Activated CD4-positive, alpha-beta T cell treated with anti-CD3 and anti-CD28 coated beads, Interleukin-2, amount 50 U/mL, for 4 hours (primary cell): ENCODE results near the gene HLA-G.
"Not testable (repeated sequence)": the region's sequence is repeated elsewhere in the genome, so short reads cannot be mapped to it uniquely, and the experiment has no call there.

Experiments
- DNase-seq, 2 experiments: peaks; one replicate each; pipeline ENCODE4 v3.0.0-alpha.2; 2020

HLA-G gene

GRCh38 chr6:29875257-29875656 lies 47.6 kb downstream of the HLA-G start:
- no peak for DNase-seq

DNA sequence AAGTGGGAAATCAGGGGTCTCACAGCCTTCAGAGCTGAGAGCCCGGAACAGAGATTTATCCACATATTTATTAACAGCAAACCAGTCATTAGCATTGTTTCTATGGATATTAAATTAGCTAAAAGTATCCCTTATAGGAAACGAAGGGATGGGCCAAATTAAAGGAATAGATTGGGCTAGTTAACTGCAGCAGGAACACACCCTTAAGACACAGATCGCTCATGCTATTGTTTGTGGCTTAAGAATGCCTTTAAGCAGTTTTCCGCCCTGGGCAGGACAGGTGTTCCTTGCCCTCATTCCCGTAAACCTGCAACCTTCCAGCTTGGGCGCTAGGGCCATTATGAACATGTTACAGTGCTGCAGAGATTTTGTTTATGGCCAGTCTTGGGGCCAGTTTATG lies 48.1 kb downstream of the HLA-G start:
- DNase-seq, result not testable (repeated sequence)
